ENCODE results near the gene PDE3A.

Gene PDE3A

GRCh38 chr12:20411345-20411744 is 43.0 kb downstream of the PDE3A start:
- TF ChIP-seq, protein P1, sequence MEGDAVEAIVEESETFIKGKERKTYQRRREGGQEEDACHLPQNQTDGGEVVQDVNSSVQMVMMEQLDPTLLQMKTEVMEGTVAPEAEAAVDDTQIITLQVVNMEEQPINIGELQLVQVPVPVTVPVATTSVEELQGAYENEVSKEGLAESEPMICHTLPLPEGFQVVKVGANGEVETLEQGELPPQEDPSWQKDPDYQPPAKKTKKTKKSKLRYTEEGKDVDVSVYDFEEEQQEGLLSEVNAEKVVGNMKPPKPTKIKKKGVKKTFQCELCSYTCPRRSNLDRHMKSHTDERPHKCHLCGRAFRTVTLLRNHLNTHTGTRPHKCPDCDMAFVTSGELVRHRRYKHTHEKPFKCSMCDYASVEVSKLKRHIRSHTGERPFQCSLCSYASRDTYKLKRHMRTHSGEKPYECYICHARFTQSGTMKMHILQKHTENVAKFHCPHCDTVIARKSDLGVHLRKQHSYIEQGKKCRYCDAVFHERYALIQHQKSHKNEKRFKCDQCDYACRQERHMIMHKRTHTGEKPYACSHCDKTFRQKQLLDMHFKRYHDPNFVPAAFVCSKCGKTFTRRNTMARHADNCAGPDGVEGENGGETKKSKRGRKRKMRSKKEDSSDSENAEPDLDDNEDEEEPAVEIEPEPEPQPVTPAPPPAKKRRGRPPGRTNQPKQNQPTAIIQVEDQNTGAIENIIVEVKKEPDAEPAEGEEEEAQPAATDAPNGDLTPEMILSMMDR (IDR thresholded peaks at IDR 0.05; ENCODE audit: insufficient read depth, low read length, poor library complexity, severe bottlenecking) = no peak
- Histone ChIP-seq H3K27me3 (replicated peaks; ENCODE audit: control insufficient read depth, insufficient read depth, low read length) (no peaks in the 10 kb centered on the region), H3K36me3 (ENCODE audit: control insufficient read depth, insufficient read depth, low read length) (no peaks in the 10 kb centered on the region), H3K4me3 (replicated peaks; ENCODE audit: low read depth, low read length) (no peak overlapping the region)
- DNase-seq (ENCODE audit: extremely low read depth, insufficient read length) = no peak

DNA sequence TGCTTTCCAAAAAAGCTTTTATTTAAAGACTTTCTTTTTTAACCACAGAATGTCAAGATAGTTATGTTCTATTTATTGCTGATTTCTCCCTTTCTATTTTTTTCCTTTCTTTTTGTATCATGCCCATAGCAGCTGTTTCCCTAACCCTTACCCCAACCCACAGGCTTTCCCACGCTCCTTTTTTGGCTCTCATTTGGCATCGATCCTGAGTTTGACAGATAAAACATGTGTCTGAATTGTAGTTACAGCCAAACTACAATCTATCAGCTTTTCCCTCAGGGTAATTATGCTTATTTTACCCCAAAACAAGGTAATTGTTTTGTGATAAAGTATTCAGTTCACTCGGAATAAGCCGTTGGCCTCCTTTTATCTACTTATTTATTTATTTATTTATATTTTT is 46.7 kb downstream of the PDE3A start:
- Histone ChIP-seq H3K36me3 (ENCODE audit: control insufficient read depth, insufficient read depth, low read length) (no peaks in the 10 kb centered on the region), H3K27me3 (replicated peaks; ENCODE audit: control insufficient read depth, insufficient read depth, low read length) (no peaks in the 10 kb centered on the region), H3K4me3 (replicated peaks; ENCODE audit: low read depth, low read length) (no peak overlapping the region)
- DNase-seq (ENCODE audit: extremely low read depth, insufficient read length) = no peak
- TF ChIP-seq, protein P1 (IDR thresholded peaks at IDR 0.05; ENCODE audit: insufficient read depth, low read length, poor library complexity, severe bottlenecking) = no peak

- H3K36me3 ChIP-seq (ENCODE audit: control insufficient read depth, insufficient read depth, low read length) = no peaks in the 10 kb centered on the region
- H3K27me3 ChIP-seq (replicated peaks; ENCODE audit: control insufficient read depth, insufficient read depth, low read length) = no peaks in the 10 kb centered on the region
- TF ChIP-seq, protein P1 (IDR thresholded peaks at IDR 0.05; ENCODE audit: insufficient read depth, low read length, poor library complexity, severe bottlenecking) = no peak
- no peak for DNase-seq (ENCODE audit: extremely low read depth, insufficient read length)
- no peak overlapping the region for H3K4me3 ChIP-seq (replicated peaks; ENCODE audit: low read depth, low read length)
These were observed 47.3 kb downstream of the PDE3A start for GRCh38 chr12:20415641-20416040.

DNA sequence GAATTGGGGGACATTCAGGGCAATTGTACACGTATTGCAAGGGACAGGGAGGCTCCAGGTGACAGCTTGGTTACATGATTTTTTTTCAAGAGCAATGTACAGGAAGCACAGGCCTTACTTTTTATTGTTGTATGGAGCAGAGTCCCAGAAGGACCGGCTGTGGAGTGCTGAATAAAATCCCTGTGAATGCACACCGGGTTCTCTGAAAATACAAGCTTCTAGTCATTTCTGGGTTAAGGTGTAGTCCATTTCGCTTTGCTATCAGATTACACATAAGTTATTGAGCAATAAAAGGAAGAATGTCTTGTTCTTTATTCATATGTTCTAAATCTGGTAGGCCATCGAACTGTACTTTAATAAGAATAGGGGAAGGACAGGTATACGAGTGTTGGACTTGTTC is 52.2 kb downstream of the PDE3A start:
- TF ChIP-seq, protein P1 (IDR thresholded peaks at IDR 0.05; ENCODE audit: insufficient read depth, low read length, poor library complexity, severe bottlenecking) = no peak
- no peak overlapping the region for H3K4me3 ChIP-seq (replicated peaks; ENCODE audit: low read depth, low read length)
- H3K36me3 ChIP-seq (ENCODE audit: control insufficient read depth, insufficient read depth, low read length) = no peaks in the 10 kb centered on the region
- H3K27me3 ChIP-seq (replicated peaks; ENCODE audit: control insufficient read depth, insufficient read depth, low read length) = no peaks in the 10 kb centered on the region
- DNase-seq (ENCODE audit: extremely low read depth, insufficient read length) = no peak

DNA sequence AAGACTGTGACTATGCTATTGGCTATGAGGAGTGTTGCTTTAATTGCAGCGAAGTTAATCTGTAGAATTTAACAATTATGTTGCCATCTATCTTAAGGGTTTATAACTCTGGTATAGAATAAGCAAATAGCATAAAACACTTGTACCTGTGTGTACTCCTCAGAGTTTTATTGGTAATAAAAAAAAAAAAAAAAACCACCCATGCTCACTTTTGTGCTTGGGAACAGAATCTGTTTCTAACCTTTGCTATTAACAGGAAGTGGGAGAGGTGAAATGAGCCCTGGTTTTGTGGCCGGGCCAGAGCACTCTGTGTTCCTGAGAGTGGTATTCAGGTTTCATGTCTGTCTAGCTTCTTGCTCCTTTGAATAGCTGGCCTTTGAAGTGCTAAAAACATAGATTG is 53.1 kb downstream of the PDE3A start:
- TF ChIP-seq, protein P1 (IDR thresholded peaks at IDR 0.05; ENCODE audit: insufficient read depth, low read length, poor library complexity, severe bottlenecking) = no peak
- peak; percentile 1 for DNase-seq (ENCODE audit: extremely low read depth, insufficient read length)

GRCh38 chr12:20423557-20423956 is 55.2 kb downstream of the PDE3A start:
- no peak overlapping the region for H3K4me3 ChIP-seq (replicated peaks; ENCODE audit: low read depth, low read length)
- no peak for DNase-seq (ENCODE audit: extremely low read depth, insufficient read length)
- TF ChIP-seq, protein P1 (IDR thresholded peaks at IDR 0.05; ENCODE audit: insufficient read depth, low read length, poor library complexity, severe bottlenecking) = no peak
- no peaks in the 10 kb centered on the region for H3K27me3 ChIP-seq (replicated peaks; ENCODE audit: control insufficient read depth, insufficient read depth, low read length)
- H3K36me3 ChIP-seq (ENCODE audit: control insufficient read depth, insufficient read depth, low read length) = no peaks in the 10 kb centered on the region

More for the DNA sequence above, 53.1 kb downstream of the PDE3A start:
- Histone ChIP-seq H3K36me3 (ENCODE audit: control insufficient read depth, insufficient read depth, low read length) (no peaks in the 10 kb centered on the region), H3K27me3 (replicated peaks; ENCODE audit: control insufficient read depth, insufficient read depth, low read length) (no peaks in the 10 kb centered on the region), H3K4me3 (replicated peaks; ENCODE audit: low read depth, low read length) (no peak overlapping the region)
